Parathyroid adenoma (tissue), 2 donors: ENCODE results near the gene TMSB10.
A peak's percentile ranks its signal among the peaks of the same experiment; 100 is the strongest.

ENCODE experiments used
- H2AFZ ChIP-seq: fragments of 300-600 bp; sonication (generic); one replicate; pipeline ENCODE4 v1.7.0; 2017; ENCODE audit warnings: antibody characterized with exemption, mild to moderate bottlenecking
- H3K27ac ChIP-seq: fragments of 300-600 bp; sonication (generic); one replicate; pipeline ENCODE4 v1.7.0; 2017
- H3K27me3 ChIP-seq: fragments of 300-600 bp; sonication (generic); one replicate; pipeline ENCODE4 v1.7.0; 2017; ENCODE audit warnings: low read length; ENCODE audit not compliant: control insufficient read depth, insufficient read depth
- H3K36me3 ChIP-seq: fragments of 300-600 bp; sonication (generic); one replicate; pipeline ENCODE4 v1.7.0; 2017; ENCODE audit warnings: low read length; ENCODE audit not compliant: control insufficient read depth, insufficient read depth
- H3K4me1 ChIP-seq: fragments of 300-600 bp; sonication (generic); one replicate; pipeline ENCODE4 v1.7.0; 2017; ENCODE audit warnings: control low read depth
- H3K4me2 ChIP-seq: fragments of 300-600 bp; sonication (generic); one replicate; pipeline ENCODE4 v1.7.0; 2017; ENCODE audit warnings: low read length
- H3K4me3 ChIP-seq: fragments of 300-600 bp; sonication (generic); one replicate; pipeline ENCODE4 v1.7.0; 2017; ENCODE audit warnings: low read depth, low read length
- H3K79me2 ChIP-seq: fragments of 300-600 bp; sonication (generic); one replicate; pipeline ENCODE4 v1.7.0; 2017; ENCODE audit warnings: control low read depth
- H3K9ac ChIP-seq: fragments of 300-600 bp; sonication (generic); one replicate; pipeline ENCODE4 v1.7.0; 2017; ENCODE audit warnings: mild to moderate bottlenecking
- H3K9me3 ChIP-seq: fragments of 300-600 bp; sonication (generic); one replicate; pipeline ENCODE4 v1.7.0; 2017; ENCODE audit warnings: low read length; ENCODE audit not compliant: control insufficient read depth
- TF ChIP-seq, protein P1 (sequence below): fragments of 300-600 bp; sonication (generic); IDR thresholded peaks from one replicate; pipeline ENCODE4 v1.7.0; 2017; ENCODE audit warnings: antibody characterized with exemption, mild to moderate bottlenecking
- donor health status: primary hyperparathyroidism.

TMSB10 gene

GRCh38 chr2:84924173-84925106 lies 19.0 kb downstream of the TMSB10 start:
- peaks cover 3% of the 10 kb centered on the region for H3K4me1 ChIP-seq
- no peak overlapping the region for H3K4me2 ChIP-seq
- no peaks in the 10 kb centered on the region for H3K9me3 ChIP-seq
- H3K27ac ChIP-seq = peak overlapping the region; percentile 40
- H3K27me3 ChIP-seq = no peaks in the 10 kb centered on the region
- H3K9ac ChIP-seq = no peak overlapping the region
- TF ChIP-seq, protein P1, sequence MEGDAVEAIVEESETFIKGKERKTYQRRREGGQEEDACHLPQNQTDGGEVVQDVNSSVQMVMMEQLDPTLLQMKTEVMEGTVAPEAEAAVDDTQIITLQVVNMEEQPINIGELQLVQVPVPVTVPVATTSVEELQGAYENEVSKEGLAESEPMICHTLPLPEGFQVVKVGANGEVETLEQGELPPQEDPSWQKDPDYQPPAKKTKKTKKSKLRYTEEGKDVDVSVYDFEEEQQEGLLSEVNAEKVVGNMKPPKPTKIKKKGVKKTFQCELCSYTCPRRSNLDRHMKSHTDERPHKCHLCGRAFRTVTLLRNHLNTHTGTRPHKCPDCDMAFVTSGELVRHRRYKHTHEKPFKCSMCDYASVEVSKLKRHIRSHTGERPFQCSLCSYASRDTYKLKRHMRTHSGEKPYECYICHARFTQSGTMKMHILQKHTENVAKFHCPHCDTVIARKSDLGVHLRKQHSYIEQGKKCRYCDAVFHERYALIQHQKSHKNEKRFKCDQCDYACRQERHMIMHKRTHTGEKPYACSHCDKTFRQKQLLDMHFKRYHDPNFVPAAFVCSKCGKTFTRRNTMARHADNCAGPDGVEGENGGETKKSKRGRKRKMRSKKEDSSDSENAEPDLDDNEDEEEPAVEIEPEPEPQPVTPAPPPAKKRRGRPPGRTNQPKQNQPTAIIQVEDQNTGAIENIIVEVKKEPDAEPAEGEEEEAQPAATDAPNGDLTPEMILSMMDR = no peak
- no peak overlapping the region for H2AFZ ChIP-seq
- no peaks in the 10 kb centered on the region for H3K79me2 ChIP-seq
- H3K4me3 ChIP-seq = no peak overlapping the region
- H3K36me3 ChIP-seq = no peaks in the 10 kb centered on the region

- Histone ChIP-seq H3K27ac (peak overlapping the region; percentile 35), H3K9me3 (no peaks in the 10 kb centered on the region), H3K4me3 (no peak overlapping the region), H3K27me3 (no peaks in the 10 kb centered on the region), H2AFZ (peak overlapping the region; percentile 73), H3K4me1 (no peaks in the 10 kb centered on the region), H3K79me2 (no peaks in the 10 kb centered on the region), H3K36me3 (no peaks in the 10 kb centered on the region), H3K9ac (no peak overlapping the region), H3K4me2 (no peak overlapping the region)
- TF ChIP-seq, protein P1 = no peak
These were observed 19.9 kb downstream of the TMSB10 start for GRCh38 chr2:84925336-84925723.

DNA sequence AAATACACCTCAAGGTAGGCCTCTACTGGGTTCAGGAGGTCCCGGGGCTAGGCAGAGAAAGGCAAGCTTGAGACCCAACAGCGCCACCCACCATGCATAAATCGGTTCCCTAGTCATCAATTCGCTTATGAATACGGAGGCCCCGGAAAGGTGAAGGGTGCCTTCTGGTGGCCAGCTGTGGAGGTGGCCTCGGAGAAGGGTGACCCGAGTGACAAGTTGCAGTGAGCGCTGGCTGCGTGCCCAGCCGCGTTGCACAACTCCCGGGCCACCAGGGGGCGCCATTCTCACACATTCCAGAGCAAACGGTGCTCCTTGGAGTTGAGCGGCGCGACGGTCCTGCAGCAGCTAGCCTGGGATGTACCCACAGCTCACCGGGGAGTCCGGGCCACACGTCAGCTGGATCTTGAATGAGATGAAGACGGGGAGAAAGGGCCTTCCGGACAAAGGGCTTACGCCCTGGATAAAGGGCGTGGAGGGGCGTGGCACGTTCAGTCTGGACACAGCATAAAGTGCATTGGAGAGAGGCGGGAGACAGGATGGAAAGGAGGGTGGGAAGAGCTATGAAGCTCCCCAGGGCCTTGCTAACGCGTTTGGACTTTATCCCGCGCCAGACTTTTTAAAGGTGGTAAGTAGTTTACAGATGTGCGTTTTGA lies 20.4 kb downstream of the TMSB10 start:
- Histone ChIP-seq H3K9ac (no peak overlapping the region), H3K27me3 (no peaks in the 10 kb centered on the region), H3K36me3 (no peaks in the 10 kb centered on the region), H2AFZ (peak overlapping the region; percentile 73), H3K4me1 (no peaks in the 10 kb centered on the region), H3K79me2 (no peaks in the 10 kb centered on the region), H3K9me3 (no peaks in the 10 kb centered on the region), H3K4me2 (peak overlapping the region; percentile 51), H3K4me3 (peak overlapping the region; percentile 15), H3K27ac (peak overlapping the region; percentile 35)
- TF ChIP-seq, protein P1 = peak; percentile 99

DNA sequence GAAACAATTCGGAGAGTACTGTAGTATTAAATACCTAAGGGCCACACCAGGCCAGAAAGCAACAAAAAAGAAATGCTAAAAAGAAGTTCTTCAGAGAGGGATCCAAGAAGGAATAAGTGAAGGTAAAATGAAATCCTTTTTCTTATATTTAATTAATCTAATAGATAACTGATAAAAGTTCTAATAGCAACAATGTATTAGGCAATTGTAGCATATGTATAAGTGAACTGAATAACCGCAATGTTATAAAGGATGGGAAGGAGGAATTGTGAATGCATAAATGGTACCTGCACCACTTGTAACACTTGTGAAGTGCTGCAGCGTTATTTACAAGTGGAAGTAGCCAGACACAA lies 21.8 kb downstream of the TMSB10 start:
- Histone ChIP-seq H3K4me2 (no peak overlapping the region), H3K27ac (no peak overlapping the region), H3K4me3 (no peak overlapping the region), H3K9ac (no peak overlapping the region), H3K27me3 (no peaks in the 10 kb centered on the region), H3K4me1 (no peaks in the 10 kb centered on the region), H2AFZ (peak overlapping the region; percentile 71), H3K36me3 (no peaks in the 10 kb centered on the region), H3K79me2 (no peaks in the 10 kb centered on the region), H3K9me3 (no peaks in the 10 kb centered on the region)
- TF ChIP-seq, protein P1 = no peak
